Smooth muscle cell (in vitro differentiated cells): ENCODE measurements around the gene MTRF1. TPM values are rescaled to one million over a fixed set of nuclear protein-coding genes. Genes with fewer than 3 reads are reported as not detected.

Experiments
- DNase-seq: peaks from one replicate; lab custom pipeline; 2025; ENCODE audit not compliant: unreplicated experiment; lab: John Stamatoyannopoulos, UW
- H2AFZ ChIP-seq: fragments of 200-600 bp; sonication (generic); 2 replicates; pipeline ENCODE4 v1.6.0; 2016; ENCODE audit warnings: antibody characterized with exemption, low read depth, mild to moderate bottlenecking
- H3F3A ChIP-seq: fragments of 200-600 bp; sonication (generic); 2 replicates; pipeline ENCODE4 v1.6.0; 2017; ENCODE audit warnings: antibody characterized with exemption, low read depth
- H3K27ac ChIP-seq: fragments of 200-600 bp; sonication (generic); 2 replicates; pipeline ENCODE4 v1.5.1; 2016; ENCODE audit warnings: low read depth, mild to moderate bottlenecking
- H3K27me3 ChIP-seq: fragments of 200-600 bp; sonication (generic); 2 replicates; pipeline ENCODE4 v1.6.1; 2016; ENCODE audit warnings: low read depth, mild to moderate bottlenecking
- H3K36me3 ChIP-seq: fragments of 200-600 bp; sonication (generic); 2 replicates; pipeline ENCODE4 v1.5.1; 2016; ENCODE audit warnings: low read depth
- H3K4me1 ChIP-seq: fragments of 200-600 bp; sonication (generic); 2 replicates; pipeline ENCODE4 v1.5.1; 2016; ENCODE audit warnings: low read depth
- H3K4me2 ChIP-seq: fragments of 200-600 bp; sonication (generic); 2 replicates; pipeline ENCODE4 v1.6.0; 2016; ENCODE audit warnings: mild to moderate bottlenecking
- H3K4me3 ChIP-seq: fragments of 200-600 bp; sonication (generic); 2 replicates; pipeline ENCODE4 v1.5.1; 2016; ENCODE audit warnings: mild to moderate bottlenecking
- H3K79me2 ChIP-seq: fragments of 200-600 bp; sonication (generic); 2 replicates; pipeline ENCODE4 v1.6.0; 2016; ENCODE audit warnings: low read depth, mild to moderate bottlenecking
- H3K9ac ChIP-seq: fragments of 200-600 bp; sonication (generic); 2 replicates; pipeline ENCODE4 v1.6.0; 2016; ENCODE audit warnings: low read depth
- H3K9me3 ChIP-seq: fragments of 200-600 bp; sonication (generic); replicated peaks from 2 replicates; pipeline ENCODE4 v1.5.1; 2016; ENCODE audit warnings: low read depth
- H4K20me1 ChIP-seq: fragments of 200-600 bp; sonication (generic); 2 replicates; pipeline ENCODE4 v1.6.0; 2016; ENCODE audit warnings: low read depth
- CTCF ChIP-seq: fragments of 200-600 bp; sonication (generic); IDR thresholded peaks from 2 replicates; pipeline ENCODE4 v1.5.1; 2017; ENCODE audit warnings: borderline replicate concordance, mild to moderate bottlenecking, antibody characterized with exemption; ENCODE audit not compliant: insufficient read depth, poor library complexity, severe bottlenecking
- WGBS: methylation state at CpG from one replicate; pipeline ENCODE4 v1.1.7; 2016; ENCODE audit warnings: low lambda C conversion rate; 5-methylcytosine and 5-hydroxymethylcytosine counted together
- polyA plus RNA-seq: library from polyadenylated mRNA; unstranded; fragments of >200 nt; fragmentation: Nextera tagmentation; extraction: Ambion mirVana; gene quantifications from 2 replicates; pipeline ENCODE4 v1.2.1, GENCODE V29; 2016
- total RNA-seq: library from RNA; depleted of rRNA; stranded (reverse); fragments of >200 nt; gene quantifications from 2 replicates; pipeline ENCODE4 v1.2.3, GENCODE V29; 2014

MTRF1 gene
- total and polyA plus RNA-seq, 2 experiments from 2014 or later: 4.7 to 6.5 TPM

- Histone ChIP-seq H3K36me3 (no peaks in the 10 kb centered on the region), H3K4me1 (no peaks in the 10 kb centered on the region), H3K79me2 (no peaks in the 10 kb centered on the region), H3K9ac (no peak overlapping the region), H3K4me3 (no peak overlapping the region), H2AFZ (peak overlapping the region; percentile 46), H3K27ac (no peak overlapping the region), H3F3A (no peaks in the 10 kb centered on the region), H4K20me1 (no peaks in the 10 kb centered on the region), H3K9me3 (no peaks in the 10 kb centered on the region), H3K27me3 (no peaks in the 10 kb centered on the region), H3K4me2 (no peak overlapping the region)
- no peak for DNase-seq
- no peak for TF ChIP-seq CTCF
- 64% methylated on average over 6 of the region's 15 CpGs for WGBS
These were observed 43.1 kb upstream of the MTRF1 start for GRCh38 chr13:41306271-41307145.

- no peak overlapping the region for H3K9ac ChIP-seq
- no peaks in the 10 kb centered on the region for H4K20me1 ChIP-seq
- H3K4me3 ChIP-seq: no peak overlapping the region
- H3K27ac ChIP-seq: no peak overlapping the region
- H3K27me3 ChIP-seq: no peaks in the 10 kb centered on the region
- TF ChIP-seq CTCF: no peak
- H3K4me2 ChIP-seq: no peak overlapping the region
- H3F3A ChIP-seq: no peaks in the 10 kb centered on the region
- no peak overlapping the region for H2AFZ ChIP-seq
- H3K36me3 ChIP-seq: no peaks in the 10 kb centered on the region
- H3K79me2 ChIP-seq: no peaks in the 10 kb centered on the region
- no peak for DNase-seq
- no peaks in the 10 kb centered on the region for H3K4me1 ChIP-seq
- no peaks in the 10 kb centered on the region for H3K9me3 ChIP-seq
These were observed 41.2 kb upstream of the MTRF1 start for GRCh38 chr13:41304551-41304950.

- H3K4me2 ChIP-seq: no peak overlapping the region
- no peaks in the 10 kb centered on the region for H3K4me1 ChIP-seq
- no peak for TF ChIP-seq CTCF
- H3K27me3 ChIP-seq: no peaks in the 10 kb centered on the region
- no peak overlapping the region for H2AFZ ChIP-seq
- no peaks in the 10 kb centered on the region for H3K9me3 ChIP-seq
- no peak for DNase-seq
- no peaks in the 10 kb centered on the region for H4K20me1 ChIP-seq
- 88% methylated on average over 3 of the region's 3 CpGs for WGBS
- H3K9ac ChIP-seq: no peak overlapping the region
- H3K79me2 ChIP-seq: no peaks in the 10 kb centered on the region
- no peaks in the 10 kb centered on the region for H3K36me3 ChIP-seq
- H3K27ac ChIP-seq: no peak overlapping the region
- H3F3A ChIP-seq: no peaks in the 10 kb centered on the region
- no peak overlapping the region for H3K4me3 ChIP-seq
These were observed 39.4 kb upstream of the MTRF1 start for GRCh38 chr13:41302743-41303142.
